ENCODE measurements around the gene ITPK1. TPM values are rescaled to one million over a fixed set of nuclear protein-coding genes. Genes with fewer than 3 reads are reported as not detected.

The ITPK1 gene
- total and polyA plus RNA-seq, 10 of the 15 experiments (the other 5 are each of a cell fraction or from before 2014, with no cell fraction given): 1.3 to 73.2 (median 27.0) TPM

DNA sequence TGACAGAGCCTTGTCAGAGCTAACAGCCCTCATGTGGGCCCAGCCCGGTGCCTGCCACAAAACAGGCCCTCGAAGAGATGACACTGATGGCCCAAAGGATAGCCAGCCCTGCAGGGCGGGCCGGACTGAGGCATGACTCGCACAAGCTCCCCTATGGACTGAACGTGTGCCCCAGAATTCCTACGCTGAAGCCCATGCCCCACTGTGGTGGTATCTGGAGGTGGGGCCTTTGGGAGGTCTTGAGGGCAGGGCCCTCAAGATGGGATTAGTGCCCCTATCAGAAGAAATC is 154.2 kb downstream of the ITPK1 start (continued):
- TF ChIP-seq, protein P1, sequence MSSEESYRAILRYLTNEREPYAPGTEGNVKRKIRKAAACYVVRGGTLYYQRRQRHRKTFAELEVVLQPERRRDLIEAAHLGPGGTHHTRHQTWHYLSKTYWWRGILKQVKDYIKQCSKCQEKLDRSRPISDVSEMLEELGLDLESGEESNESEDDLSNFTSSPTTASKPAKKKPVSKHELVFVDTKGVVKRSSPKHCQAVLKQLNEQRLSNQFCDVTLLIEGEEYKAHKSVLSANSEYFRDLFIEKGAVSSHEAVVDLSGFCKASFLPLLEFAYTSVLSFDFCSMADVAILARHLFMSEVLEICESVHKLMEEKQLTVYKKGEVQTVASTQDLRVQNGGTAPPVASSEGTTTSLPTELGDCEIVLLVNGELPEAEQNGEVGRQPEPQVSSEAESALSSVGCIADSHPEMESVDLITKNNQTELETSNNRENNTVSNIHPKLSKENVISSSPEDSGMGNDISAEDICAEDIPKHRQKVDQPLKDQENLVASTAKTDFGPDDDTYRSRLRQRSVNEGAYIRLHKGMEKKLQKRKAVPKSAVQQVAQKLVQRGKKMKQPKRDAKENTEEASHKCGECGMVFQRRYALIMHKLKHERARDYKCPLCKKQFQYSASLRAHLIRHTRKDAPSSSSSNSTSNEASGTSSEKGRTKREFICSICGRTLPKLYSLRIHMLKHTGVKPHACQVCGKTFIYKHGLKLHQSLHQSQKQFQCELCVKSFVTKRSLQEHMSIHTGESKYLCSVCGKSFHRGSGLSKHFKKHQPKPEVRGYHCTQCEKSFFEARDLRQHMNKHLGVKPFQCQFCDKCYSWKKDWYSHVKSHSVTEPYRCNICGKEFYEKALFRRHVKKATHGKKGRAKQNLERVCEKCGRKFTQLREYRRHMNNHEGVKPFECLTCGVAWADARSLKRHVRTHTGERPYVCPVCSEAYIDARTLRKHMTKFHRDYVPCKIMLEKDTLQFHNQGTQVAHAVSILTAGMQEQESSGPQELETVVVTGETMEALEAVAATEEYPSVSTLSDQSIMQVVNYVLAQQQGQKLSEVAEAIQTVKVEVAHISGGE (CRISPR knock-in tag; IDR thresholded peaks at IDR 0.05): no peak
- no peak for TF ChIP-seq TAF1 (IDR thresholded peaks at IDR 0.05; ENCODE audit: borderline replicate concordance, low read depth, low read length)
- TF ChIP-seq NR2C2 (IDR thresholded peaks at IDR 0.05; ENCODE audit: borderline replicate concordance, control insufficient read depth, insufficient read length, low read depth): no peak
- TF ChIP-seq CBX5 (IDR thresholded peaks at IDR 0.05; ENCODE audit: low read depth): no peak
- TF ChIP-seq, protein P2, sequence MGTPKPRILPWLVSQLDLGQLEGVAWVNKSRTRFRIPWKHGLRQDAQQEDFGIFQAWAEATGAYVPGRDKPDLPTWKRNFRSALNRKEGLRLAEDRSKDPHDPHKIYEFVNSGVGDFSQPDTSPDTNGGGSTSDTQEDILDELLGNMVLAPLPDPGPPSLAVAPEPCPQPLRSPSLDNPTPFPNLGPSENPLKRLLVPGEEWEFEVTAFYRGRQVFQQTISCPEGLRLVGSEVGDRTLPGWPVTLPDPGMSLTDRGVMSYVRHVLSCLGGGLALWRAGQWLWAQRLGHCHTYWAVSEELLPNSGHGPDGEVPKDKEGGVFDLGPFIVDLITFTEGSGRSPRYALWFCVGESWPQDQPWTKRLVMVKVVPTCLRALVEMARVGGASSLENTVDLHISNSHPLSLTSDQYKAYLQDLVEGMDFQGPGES (IDR thresholded peaks at IDR 0.05): no peak
- no peak for TF ChIP-seq FOXK2 (IDR thresholded peaks at IDR 0.05)
- TF ChIP-seq NFIC (IDR thresholded peaks at IDR 0.05; ENCODE audit: low read depth, low read length): no peak

DNA sequence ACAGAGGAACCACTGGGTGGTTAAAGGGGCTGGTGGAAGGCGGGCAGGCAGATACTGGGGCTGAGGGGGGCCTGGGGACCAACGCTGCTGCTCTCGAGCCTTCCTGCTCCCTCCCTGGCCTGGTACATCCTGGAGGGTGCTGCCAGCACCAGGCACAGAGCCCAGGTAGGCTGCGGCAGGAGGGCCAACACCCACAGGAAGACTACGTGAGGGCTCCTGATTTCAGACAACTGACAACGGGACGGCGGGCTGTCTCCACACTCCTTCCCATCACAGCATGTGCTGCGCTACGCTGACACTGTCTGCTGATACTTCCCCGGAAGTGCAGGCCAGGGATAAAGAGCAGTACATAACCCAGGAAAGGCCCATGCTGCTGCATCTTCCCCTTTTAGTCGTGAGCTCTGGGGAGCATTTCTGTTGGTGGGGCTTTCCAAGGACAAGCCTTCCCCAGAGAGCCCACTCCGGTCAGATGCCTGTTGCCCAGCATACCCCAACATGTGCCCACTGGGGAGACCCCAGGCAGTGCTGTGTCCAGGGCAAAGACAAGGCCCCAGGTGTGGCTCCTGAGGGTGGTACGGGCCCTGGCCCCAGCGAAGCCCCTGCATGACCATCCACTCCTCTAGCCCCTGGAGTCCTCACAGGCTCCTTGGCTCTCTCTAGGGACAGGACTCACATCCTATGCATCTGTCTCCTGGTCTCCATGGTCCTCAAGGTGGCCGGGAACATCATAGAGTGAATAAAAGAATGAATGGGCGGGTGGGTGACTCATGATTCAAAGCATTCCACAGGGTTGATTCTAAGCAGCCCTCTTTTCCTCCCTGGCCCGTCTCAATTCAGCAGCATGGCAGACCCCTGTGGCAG is 154.8 kb downstream of the ITPK1 start:
- H2AFZ ChIP-seq (ENCODE audit: control insufficient read depth, low read depth, low read length): no peak overlapping the region
- 79% methylated on average over 18 of the region's 18 CpGs for WGBS (ENCODE audit: insufficient coverage, insufficient replicate concordance, low lambda C conversion rate, missing lambda C conversion rate)
- peaks cover 0 to 39% of the 10 kb centered on the region in 2 experiments; a peak in 3 of 4 replicates for H3K36me3 ChIP-seq (ENCODE audit: control insufficient read depth in 2 of 2, insufficient read depth in 2 of 2, low read length in 1 of 2)
- intact Hi-C loops (cut with micrococcal nuclease; ENCODE audit: unreplicated experiment): no loop called here
- no peaks in the 10 kb centered on the region for H3K9me3 ChIP-seq (replicated peaks; ENCODE audit: control insufficient read depth, insufficient read depth, low read length)
- no peaks in the 10 kb centered on the region; the same call in 1 of the 2 replicates for H4K20me1 ChIP-seq (ENCODE audit: control insufficient read depth, insufficient read depth)
- FAIRE-seq: no peak
- POLR2A ChIA-PET: no interaction called here
- no peaks in the 10 kb centered on the region for H3K4me1 ChIP-seq (ENCODE audit: control insufficient read depth, insufficient read depth, low read length)
- no peak for ATAC-seq
- SMC1A ChIA-PET (ENCODE audit: uncharacterized antibody, unreplicated experiment): no interaction called here
- no peak overlapping the region for H3K4me2 ChIP-seq (ENCODE audit: control insufficient read depth, insufficient read depth)
- RAD21 ChIA-PET (ENCODE audit: unreplicated experiment): no interaction called here
- no TSS peak for BruUV-seq (replicated peaks)
- no peak overlapping the region for H3K27ac ChIP-seq (ENCODE audit: control insufficient read depth, insufficient read depth)
- CTCF ChIA-PET: no interaction called here
- DNase-seq (ENCODE audit: low read depth, low spot score): no peak
- in situ Hi-C loops (cut with MboI): no loop called here
- no peaks in the 10 kb centered on the region for H3K27me3 ChIP-seq (replicated peaks in 1 of 2; ENCODE audit: control insufficient read depth in 2 of 2, insufficient read depth in 2 of 2, low read length in 1 of 2)
- no peak overlapping the region for H3K4me3 ChIP-seq
- no peak overlapping the region for H3K9ac ChIP-seq (ENCODE audit: control insufficient read depth, insufficient read depth, low read length)
- no peaks in the 10 kb centered on the region for H3K79me2 ChIP-seq (ENCODE audit: control insufficient read depth, insufficient read depth, low read length)
- no peak for TF ChIP-seq DPF2 (IDR thresholded peaks at IDR 0.05)
- TF ChIP-seq, protein P3, sequence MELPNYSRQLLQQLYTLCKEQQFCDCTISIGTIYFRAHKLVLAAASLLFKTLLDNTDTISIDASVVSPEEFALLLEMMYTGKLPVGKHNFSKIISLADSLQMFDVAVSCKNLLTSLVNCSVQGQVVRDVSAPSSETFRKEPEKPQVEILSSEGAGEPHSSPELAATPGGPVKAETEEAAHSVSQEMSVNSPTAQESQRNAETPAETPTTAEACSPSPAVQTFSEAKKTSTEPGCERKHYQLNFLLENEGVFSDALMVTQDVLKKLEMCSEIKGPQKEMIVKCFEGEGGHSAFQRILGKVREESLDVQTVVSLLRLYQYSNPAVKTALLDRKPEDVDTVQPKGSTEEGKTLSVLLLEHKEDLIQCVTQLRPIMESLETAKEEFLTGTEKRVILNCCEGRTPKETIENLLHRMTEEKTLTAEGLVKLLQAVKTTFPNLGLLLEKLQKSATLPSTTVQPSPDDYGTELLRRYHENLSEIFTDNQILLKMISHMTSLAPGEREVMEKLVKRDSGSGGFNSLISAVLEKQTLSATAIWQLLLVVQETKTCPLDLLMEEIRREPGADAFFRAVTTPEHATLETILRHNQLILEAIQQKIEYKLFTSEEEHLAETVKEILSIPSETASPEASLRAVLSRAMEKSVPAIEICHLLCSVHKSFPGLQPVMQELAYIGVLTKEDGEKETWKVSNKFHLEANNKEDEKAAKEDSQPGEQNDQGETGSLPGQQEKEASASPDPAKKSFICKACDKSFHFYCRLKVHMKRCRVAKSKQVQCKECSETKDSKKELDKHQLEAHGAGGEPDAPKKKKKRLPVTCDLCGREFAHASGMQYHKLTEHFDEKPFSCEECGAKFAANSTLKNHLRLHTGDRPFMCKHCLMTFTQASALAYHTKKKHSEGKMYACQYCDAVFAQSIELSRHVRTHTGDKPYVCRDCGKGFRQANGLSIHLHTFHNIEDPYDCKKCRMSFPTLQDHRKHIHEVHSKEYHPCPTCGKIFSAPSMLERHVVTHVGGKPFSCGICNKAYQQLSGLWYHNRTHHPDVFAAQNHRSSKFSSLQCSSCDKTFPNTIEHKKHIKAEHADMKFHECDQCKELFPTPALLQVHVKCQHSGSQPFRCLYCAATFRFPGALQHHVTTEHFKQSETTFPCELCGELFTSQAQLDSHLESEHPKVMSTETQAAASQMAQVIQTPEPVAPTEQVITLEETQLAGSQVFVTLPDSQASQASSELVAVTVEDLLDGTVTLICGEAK (IDR thresholded peaks at IDR 0.05; ENCODE audit: borderline replicate concordance): no peak
- TF ChIP-seq, protein P4, sequence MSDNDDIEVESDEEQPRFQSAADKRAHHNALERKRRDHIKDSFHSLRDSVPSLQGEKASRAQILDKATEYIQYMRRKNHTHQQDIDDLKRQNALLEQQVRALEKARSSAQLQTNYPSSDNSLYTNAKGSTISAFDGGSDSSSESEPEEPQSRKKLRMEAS (IDR thresholded peaks at IDR 0.05; ENCODE audit: low read depth, low read length): no peak
- TF ChIP-seq PAX8 (IDR thresholded peaks at IDR 0.05): no peak
- no peak for TF ChIP-seq ESRRA (IDR thresholded peaks at IDR 0.05; ENCODE audit: low read length)
- TF ChIP-seq PML (IDR thresholded peaks at IDR 0.05; ENCODE audit: low read length): no peak

All from GM12878 (cell line).